ENCODE results near the gene PDE10A.
"Not testable (repeated sequence)": the region's sequence is repeated elsewhere in the genome, so short reads cannot be mapped to it uniquely, and the experiment has no call there.

Gene PDE10A

GRCh38 chr6:165605901-165606739, 56.9 kb downstream of the PDE10A start:
- no peaks in the 10 kb centered on the region for H3K9me3 ChIP-seq (ENCODE audit: control insufficient read depth, low read length)
- no peaks in the 10 kb centered on the region for H3K4me1 ChIP-seq (ENCODE audit: control insufficient read depth, insufficient read depth, low read length)
- H3K9ac ChIP-seq (ENCODE audit: low read length), result no peak overlapping the region
- H3K27me3 ChIP-seq (ENCODE audit: control insufficient read depth, insufficient read depth, low read length), result no peaks in the 10 kb centered on the region
- no peak overlapping the region for H3K4me3 ChIP-seq (ENCODE audit: low read length)
- H3K36me3 ChIP-seq (ENCODE audit: control insufficient read depth, insufficient read depth, low read length), result no peaks in the 10 kb centered on the region

- H3K27me3 ChIP-seq (ENCODE audit: control insufficient read depth, insufficient read depth, low read length), result no peaks in the 10 kb centered on the region
- no peaks in the 10 kb centered on the region for H3K9me3 ChIP-seq (ENCODE audit: control insufficient read depth, low read length)
- H3K9ac ChIP-seq (ENCODE audit: low read length), result no peak overlapping the region
- H3K36me3 ChIP-seq (ENCODE audit: control insufficient read depth, insufficient read depth, low read length), result no peaks in the 10 kb centered on the region
- H3K4me1 ChIP-seq (ENCODE audit: control insufficient read depth, insufficient read depth, low read length), result no peaks in the 10 kb centered on the region
- H3K4me3 ChIP-seq (ENCODE audit: low read length), result no peak overlapping the region
Observed at GRCh38 chr6:165605182-165605875, 57.7 kb downstream of the PDE10A start.

GRCh38 chr6:165602291-165602690, 60.8 kb downstream of the PDE10A start:
- Histone ChIP-seq H3K4me1 (ENCODE audit: control insufficient read depth, insufficient read depth, low read length) (no peaks in the 10 kb centered on the region), H3K9me3 (ENCODE audit: control insufficient read depth, low read length) (no peaks in the 10 kb centered on the region), H3K36me3 (ENCODE audit: control insufficient read depth, insufficient read depth, low read length) (no peaks in the 10 kb centered on the region), H3K9ac (ENCODE audit: low read length) (no peak overlapping the region), H3K4me3 (ENCODE audit: low read length) (no peak overlapping the region), H3K27me3 (ENCODE audit: control insufficient read depth, insufficient read depth, low read length) (no peaks in the 10 kb centered on the region)

GRCh38 chr6:165600606-165601005, 62.4 kb downstream of the PDE10A start:
- no peak overlapping the region for H3K4me3 ChIP-seq (ENCODE audit: low read length)
- H3K4me1 ChIP-seq (ENCODE audit: control insufficient read depth, insufficient read depth, low read length), result no peaks in the 10 kb centered on the region
- H3K27me3 ChIP-seq (ENCODE audit: control insufficient read depth, insufficient read depth, low read length), result no peaks in the 10 kb centered on the region
- H3K9ac ChIP-seq (ENCODE audit: low read length), result no peak overlapping the region
- no peaks in the 10 kb centered on the region for H3K36me3 ChIP-seq (ENCODE audit: control insufficient read depth, insufficient read depth, low read length)
- no peaks in the 10 kb centered on the region for H3K9me3 ChIP-seq (ENCODE audit: control insufficient read depth, low read length)

- Histone ChIP-seq H3K27me3 (ENCODE audit: control insufficient read depth, insufficient read depth, low read length) (no peaks in the 10 kb centered on the region), H3K9me3 (ENCODE audit: control insufficient read depth, low read length) (no peaks in the 10 kb centered on the region), H3K9ac (ENCODE audit: low read length) (no peak overlapping the region), H3K4me3 (ENCODE audit: low read length) (no peak overlapping the region), H3K4me1 (ENCODE audit: control insufficient read depth, insufficient read depth, low read length) (no peaks in the 10 kb centered on the region), H3K36me3 (ENCODE audit: control insufficient read depth, insufficient read depth, low read length) (no peaks in the 10 kb centered on the region)
Observed at GRCh38 chr6:165599596-165600487, 63.2 kb downstream of the PDE10A start.

- Histone ChIP-seq H3K27me3 (ENCODE audit: control insufficient read depth, insufficient read depth, low read length) (no peaks in the 10 kb centered on the region), H3K9ac (ENCODE audit: low read length) (no peak overlapping the region), H3K36me3 (ENCODE audit: control insufficient read depth, insufficient read depth, low read length) (no peaks in the 10 kb centered on the region), H3K4me1 (ENCODE audit: control insufficient read depth, insufficient read depth, low read length) (no peaks in the 10 kb centered on the region), H3K9me3 (ENCODE audit: control insufficient read depth, low read length) (no peaks in the 10 kb centered on the region), H3K4me3 (ENCODE audit: low read length) (no peak overlapping the region)
Observed at GRCh38 chr6:165599121-165599520, 63.9 kb downstream of the PDE10A start.

GRCh38 chr6:165597821-165598220, 65.2 kb downstream of the PDE10A start:
- Histone ChIP-seq H3K9ac (ENCODE audit: low read length) (no peak overlapping the region), H3K4me3 (ENCODE audit: low read length) (no peak overlapping the region), H3K9me3 (ENCODE audit: control insufficient read depth, low read length) (no peaks in the 10 kb centered on the region), H3K27me3 (ENCODE audit: control insufficient read depth, insufficient read depth, low read length) (no peaks in the 10 kb centered on the region), H3K36me3 (ENCODE audit: control insufficient read depth, insufficient read depth, low read length) (no peaks in the 10 kb centered on the region), H3K4me1 (ENCODE audit: control insufficient read depth, insufficient read depth, low read length) (no peaks in the 10 kb centered on the region)

- Histone ChIP-seq H3K27me3 (ENCODE audit: control insufficient read depth, insufficient read depth, low read length) (no peaks in the 10 kb centered on the region), H3K9me3 (ENCODE audit: control insufficient read depth, low read length) (no peaks in the 10 kb centered on the region), H3K4me3 (ENCODE audit: low read length) (no peak overlapping the region), H3K36me3 (ENCODE audit: control insufficient read depth, insufficient read depth, low read length) (no peaks in the 10 kb centered on the region), H3K4me1 (ENCODE audit: control insufficient read depth, insufficient read depth, low read length) (no peaks in the 10 kb centered on the region), H3K9ac (ENCODE audit: low read length) (no peak overlapping the region)
Observed at GRCh38 chr6:165594584-165595333, 68.3 kb downstream of the PDE10A start.

- not testable (repeated sequence) for H3K9me3 ChIP-seq (ENCODE audit: control insufficient read depth, low read length); H3K9ac ChIP-seq (ENCODE audit: low read length); H3K4me1 ChIP-seq (ENCODE audit: control insufficient read depth, insufficient read depth, low read length); H3K27me3 ChIP-seq (ENCODE audit: control insufficient read depth, insufficient read depth, low read length); H3K4me3 ChIP-seq (ENCODE audit: low read length); H3K36me3 ChIP-seq (ENCODE audit: control insufficient read depth, insufficient read depth, low read length)
Observed at GRCh38 chr6:165592947-165593346, 70.1 kb downstream of the PDE10A start.

GRCh38 chr6:165588515-165588914, 74.5 kb downstream of the PDE10A start:
- Histone ChIP-seq H3K9ac (ENCODE audit: low read length) (no peak overlapping the region), H3K4me1 (ENCODE audit: control insufficient read depth, insufficient read depth, low read length) (no peaks in the 10 kb centered on the region), H3K9me3 (ENCODE audit: control insufficient read depth, low read length) (no peaks in the 10 kb centered on the region), H3K27me3 (ENCODE audit: control insufficient read depth, insufficient read depth, low read length) (no peaks in the 10 kb centered on the region), H3K4me3 (ENCODE audit: low read length) (no peak overlapping the region), H3K36me3 (ENCODE audit: control insufficient read depth, insufficient read depth, low read length) (no peaks in the 10 kb centered on the region)

GRCh38 chr6:165587206-165587605, 75.8 kb downstream of the PDE10A start:
- Histone ChIP-seq H3K4me3 (ENCODE audit: low read length) (no peak overlapping the region), H3K4me1 (ENCODE audit: control insufficient read depth, insufficient read depth, low read length) (no peaks in the 10 kb centered on the region), H3K9me3 (ENCODE audit: control insufficient read depth, low read length) (no peaks in the 10 kb centered on the region), H3K36me3 (ENCODE audit: control insufficient read depth, insufficient read depth, low read length) (no peaks in the 10 kb centered on the region), H3K9ac (ENCODE audit: low read length) (no peak overlapping the region), H3K27me3 (ENCODE audit: control insufficient read depth, insufficient read depth, low read length) (no peaks in the 10 kb centered on the region)

All from mucosa of stomach (tissue), 1 donor.